GM12801 (cell line): ENCODE results near the gene ECHDC1.

ENCODE experiments used
- TF ChIP-seq, protein P1 (sequence below): IDR thresholded peaks from one replicate; pipeline ENCODE4 v1.5.1; 2011; ENCODE audit warnings: control low read depth; ENCODE audit not compliant: insufficient read length; ENCODE audit errors: extremely low read depth

The ECHDC1 gene

DNA sequence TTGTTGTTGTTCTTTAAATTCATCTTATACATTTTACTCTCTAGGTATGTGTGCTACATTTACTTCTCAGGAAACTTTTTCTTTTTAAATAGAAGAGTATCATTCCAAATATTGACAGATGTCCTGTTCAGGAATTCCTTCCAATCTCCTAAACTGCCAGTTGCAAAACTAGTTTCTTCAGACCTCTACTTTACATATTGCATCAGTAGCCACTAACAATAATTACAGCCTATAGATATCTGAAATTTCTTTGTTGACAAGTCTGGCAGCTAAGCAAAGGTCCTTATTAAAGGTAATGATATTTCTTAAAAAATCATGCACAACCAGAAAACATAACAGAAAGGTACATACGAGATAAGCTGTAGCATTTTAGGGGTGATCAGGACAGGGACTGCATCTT, 4.5 kb downstream of the ECHDC1 start:
- TF ChIP-seq, protein P1, sequence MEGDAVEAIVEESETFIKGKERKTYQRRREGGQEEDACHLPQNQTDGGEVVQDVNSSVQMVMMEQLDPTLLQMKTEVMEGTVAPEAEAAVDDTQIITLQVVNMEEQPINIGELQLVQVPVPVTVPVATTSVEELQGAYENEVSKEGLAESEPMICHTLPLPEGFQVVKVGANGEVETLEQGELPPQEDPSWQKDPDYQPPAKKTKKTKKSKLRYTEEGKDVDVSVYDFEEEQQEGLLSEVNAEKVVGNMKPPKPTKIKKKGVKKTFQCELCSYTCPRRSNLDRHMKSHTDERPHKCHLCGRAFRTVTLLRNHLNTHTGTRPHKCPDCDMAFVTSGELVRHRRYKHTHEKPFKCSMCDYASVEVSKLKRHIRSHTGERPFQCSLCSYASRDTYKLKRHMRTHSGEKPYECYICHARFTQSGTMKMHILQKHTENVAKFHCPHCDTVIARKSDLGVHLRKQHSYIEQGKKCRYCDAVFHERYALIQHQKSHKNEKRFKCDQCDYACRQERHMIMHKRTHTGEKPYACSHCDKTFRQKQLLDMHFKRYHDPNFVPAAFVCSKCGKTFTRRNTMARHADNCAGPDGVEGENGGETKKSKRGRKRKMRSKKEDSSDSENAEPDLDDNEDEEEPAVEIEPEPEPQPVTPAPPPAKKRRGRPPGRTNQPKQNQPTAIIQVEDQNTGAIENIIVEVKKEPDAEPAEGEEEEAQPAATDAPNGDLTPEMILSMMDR = no peak

DNA sequence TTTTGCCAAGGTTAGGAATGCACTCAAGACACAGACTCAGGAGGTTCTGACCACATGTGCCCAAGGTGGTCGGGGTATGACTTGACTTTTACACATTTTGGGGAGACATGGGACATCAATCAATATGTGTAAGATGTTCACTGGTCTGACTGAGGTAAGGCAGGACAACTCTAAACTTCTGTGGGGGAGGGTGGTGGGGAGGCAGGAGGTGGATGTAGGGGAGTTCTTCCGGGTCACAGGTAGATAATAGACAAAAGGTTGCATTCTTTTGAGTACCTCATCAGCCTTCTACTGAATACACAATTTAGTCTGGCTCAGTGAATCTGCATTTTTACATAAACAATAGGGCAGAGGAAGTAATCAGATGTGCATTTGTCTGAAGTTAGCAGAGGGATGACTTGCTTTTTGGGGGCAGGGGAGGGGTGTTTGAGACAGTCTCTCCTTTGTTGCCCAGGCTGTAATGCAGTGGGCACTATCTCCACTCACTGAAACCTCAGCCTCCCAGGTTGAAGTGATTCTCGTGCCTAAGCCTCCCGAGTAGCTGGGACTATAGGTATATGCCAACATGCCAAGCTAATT, 10.9 kb downstream of the ECHDC1 start:
- TF ChIP-seq, protein P1 = no peak

DNA sequence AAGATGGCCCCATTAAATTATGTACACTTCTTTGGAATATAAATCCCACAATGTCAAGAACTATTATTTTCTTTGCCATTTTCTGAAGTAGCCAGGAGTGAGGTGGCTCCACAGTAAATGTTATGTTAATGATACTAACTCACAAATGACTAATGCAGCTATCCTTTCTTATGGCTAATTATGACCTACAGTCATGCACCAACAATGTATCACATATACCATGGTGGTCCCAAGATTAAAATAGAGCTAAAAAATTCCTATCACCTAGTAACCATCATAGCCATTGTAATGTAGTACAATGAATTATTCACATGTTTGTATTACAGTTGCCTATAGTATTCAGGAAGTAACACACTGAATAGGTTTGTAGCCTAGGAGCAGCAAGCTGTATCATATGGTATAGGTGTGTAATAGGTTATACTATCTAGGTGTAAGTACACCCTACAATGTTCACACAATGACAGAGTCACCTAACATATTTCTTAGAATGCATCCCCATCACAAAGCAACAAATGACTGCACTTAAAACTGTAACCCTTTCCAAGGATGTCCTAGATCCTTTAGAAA, 15.3 kb downstream of the ECHDC1 start:
- TF ChIP-seq, protein P1 = no peak

DNA sequence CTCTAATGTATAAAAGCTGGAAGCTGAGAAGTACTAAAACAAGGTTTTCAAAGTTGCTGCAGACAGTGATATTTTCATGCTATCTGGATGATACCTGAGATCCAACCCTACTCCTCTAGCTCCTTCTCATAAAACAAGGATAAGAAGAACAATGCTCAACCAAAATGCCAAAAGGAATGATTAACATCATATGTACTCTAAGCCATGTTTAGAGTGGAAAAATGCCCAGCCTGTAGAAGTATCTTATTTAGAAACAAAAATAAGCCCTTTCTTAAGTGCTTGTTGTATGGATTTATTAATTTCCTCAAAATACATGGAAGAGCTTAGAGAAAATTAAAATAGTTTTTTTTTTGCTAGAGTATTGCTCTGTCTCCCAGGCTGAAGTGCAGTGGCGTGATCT, 23.7 kb downstream of the ECHDC1 start:
- TF ChIP-seq, protein P1 = no peak

DNA sequence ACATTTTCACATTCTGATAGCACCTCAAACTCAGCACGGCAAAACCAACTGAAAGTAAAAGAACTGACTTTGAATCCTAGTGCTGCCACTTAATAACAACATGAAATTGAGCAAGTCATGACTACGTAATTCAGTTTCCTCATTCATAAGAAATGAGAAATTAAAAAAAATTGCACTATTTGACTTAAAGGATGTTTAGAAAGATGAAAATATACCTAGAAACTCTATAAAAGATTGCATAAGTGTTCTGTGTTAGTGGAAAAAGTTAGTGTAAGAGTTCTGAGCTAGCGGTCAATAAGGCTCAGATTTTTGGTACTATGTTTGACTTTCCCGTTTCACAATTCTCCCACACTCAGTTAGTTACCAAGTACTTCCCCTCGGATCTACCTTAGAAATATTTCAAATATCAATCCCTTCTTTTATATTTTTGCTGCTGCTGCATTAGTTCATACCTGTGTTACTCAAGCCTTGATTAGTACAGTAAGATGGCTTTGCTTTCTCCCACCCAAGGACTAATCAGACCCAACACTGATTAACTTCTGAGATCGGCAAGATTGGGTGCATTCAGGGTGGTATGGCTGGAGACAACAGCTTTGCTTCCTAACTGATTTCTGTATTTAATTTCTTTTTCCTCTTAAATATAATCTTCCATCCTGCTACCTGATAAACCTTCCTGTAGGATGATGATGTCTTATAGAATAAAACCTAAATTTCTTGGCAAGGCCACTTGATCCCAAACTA, 25.9 kb downstream of the ECHDC1 start:
- TF ChIP-seq, protein P1 = no peak

DNA sequence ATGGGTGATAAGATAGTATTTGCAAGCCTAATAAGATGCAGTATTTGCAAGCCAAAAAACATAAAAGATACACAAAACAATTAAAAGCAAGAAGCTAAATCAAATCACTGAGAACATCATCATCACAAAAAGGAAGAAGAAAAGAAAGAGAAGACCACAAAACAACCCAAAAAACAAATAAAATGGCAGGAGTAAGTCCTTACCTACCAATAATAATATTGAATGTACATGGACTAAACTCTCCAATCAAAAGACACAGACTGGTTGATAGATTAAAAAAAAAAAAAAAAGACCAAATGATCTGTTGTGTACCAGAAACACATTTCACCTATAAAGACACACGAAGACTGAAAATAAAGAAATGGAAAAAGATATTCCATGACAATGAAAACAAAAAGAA, 37.7 kb downstream of the ECHDC1 start:
- TF ChIP-seq, protein P1 = no peak

DNA sequence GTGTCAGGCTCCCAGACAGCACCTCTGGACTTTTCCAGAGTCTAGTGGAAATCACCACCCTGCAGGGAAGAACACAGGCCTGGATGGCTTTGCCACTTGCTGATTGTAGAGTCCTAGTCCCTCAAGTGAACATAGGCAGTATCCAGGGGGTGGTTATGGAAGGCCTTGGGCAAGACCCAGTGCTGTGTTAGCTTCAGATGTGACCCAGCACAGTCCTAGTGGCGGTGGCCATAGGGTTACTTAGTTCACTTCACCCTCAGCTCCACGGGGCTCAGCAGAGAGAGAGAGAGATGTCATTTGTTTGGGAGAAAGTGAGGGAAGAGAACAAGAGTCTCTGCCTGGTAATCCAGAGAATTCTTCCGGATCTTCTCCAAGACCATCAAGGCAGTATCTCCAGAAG, 39.5 kb downstream of the ECHDC1 start:
- TF ChIP-seq, protein P1 = no peak
